ENCODE results near the gene NEURL1. TPM values are rescaled to one million over a fixed set of nuclear protein-coding genes. Genes with fewer than 3 reads are reported as not detected.

Gene NEURL1
- total RNA-seq, 1 donor from 2014 or later = 1.3 TPM

DNA sequence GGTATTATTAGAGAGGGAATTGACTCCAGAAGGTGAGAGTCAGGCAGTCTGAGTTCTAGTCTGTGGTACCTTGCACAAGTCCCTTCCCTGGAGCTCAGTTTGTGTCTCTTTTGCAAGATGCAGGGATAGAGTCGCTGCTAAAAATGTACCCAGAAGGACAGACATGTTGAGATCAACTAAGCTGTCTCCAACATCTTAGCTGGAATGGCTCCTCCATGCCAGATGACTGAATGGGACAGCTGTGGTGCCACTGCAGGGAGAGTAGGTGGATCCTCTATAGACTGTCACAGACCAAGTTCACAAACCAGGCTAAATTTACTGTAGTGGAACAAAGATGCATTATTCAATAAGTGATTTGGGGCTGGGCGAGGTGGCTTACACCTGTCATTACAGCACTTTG lies 120.1 kb downstream of the NEURL1 start:
- TF ChIP-seq, protein P1, sequence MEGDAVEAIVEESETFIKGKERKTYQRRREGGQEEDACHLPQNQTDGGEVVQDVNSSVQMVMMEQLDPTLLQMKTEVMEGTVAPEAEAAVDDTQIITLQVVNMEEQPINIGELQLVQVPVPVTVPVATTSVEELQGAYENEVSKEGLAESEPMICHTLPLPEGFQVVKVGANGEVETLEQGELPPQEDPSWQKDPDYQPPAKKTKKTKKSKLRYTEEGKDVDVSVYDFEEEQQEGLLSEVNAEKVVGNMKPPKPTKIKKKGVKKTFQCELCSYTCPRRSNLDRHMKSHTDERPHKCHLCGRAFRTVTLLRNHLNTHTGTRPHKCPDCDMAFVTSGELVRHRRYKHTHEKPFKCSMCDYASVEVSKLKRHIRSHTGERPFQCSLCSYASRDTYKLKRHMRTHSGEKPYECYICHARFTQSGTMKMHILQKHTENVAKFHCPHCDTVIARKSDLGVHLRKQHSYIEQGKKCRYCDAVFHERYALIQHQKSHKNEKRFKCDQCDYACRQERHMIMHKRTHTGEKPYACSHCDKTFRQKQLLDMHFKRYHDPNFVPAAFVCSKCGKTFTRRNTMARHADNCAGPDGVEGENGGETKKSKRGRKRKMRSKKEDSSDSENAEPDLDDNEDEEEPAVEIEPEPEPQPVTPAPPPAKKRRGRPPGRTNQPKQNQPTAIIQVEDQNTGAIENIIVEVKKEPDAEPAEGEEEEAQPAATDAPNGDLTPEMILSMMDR (conservative IDR thresholded peaks at IDR 0.05; ENCODE audit: low read depth, low read length) = no peak
- DNase-seq (ENCODE audit: low read depth) = no peak
- H3K4me3 ChIP-seq (ENCODE audit: low read depth, low read length) = no peak overlapping the region

DNA sequence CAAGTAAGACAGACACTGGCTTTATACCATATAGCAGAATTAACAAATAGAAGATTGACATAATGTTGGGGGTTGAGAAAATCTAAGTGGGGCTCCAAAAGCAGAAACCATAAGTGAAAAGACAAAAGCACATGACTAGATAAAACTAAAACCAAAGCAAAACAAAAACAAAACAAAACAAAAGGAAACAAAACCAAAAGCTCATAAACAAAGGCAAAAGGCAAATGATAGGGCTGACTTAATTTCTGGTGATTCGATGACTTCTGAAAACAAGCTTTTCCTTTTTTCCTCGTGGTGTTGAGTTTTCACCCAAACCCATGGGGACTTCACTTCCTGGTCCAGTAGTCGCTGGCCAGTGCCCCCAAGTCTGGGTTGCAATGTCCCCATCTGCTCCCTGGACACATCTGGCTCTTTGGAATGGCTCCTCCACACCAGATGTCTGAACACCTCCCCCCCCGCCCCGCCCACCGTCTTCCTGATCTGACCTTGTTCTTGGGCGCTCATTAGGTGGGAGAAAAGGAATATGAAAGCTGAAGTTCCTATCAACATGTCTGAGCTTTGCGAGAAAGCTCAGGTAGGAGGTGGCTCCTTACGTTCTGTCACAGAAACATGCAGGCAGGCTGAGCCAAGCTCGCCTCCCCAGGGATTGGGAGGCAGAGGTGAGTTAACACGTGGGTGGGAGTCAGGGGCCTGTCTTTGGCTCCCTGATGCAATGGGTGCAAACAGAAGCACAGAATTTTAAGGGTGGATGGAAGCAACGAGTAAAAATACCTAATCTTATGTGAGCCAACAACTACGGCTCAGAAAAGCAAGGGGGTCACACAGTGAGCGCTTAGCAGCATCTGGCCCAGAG lies 121.0 kb downstream of the NEURL1 start:
- no peak overlapping the region for H3K4me3 ChIP-seq (ENCODE audit: low read depth, low read length)
- TF ChIP-seq, protein P1 (conservative IDR thresholded peaks at IDR 0.05; ENCODE audit: low read depth, low read length) = no peak
- DNase-seq (ENCODE audit: low read depth) = no peak

DNA sequence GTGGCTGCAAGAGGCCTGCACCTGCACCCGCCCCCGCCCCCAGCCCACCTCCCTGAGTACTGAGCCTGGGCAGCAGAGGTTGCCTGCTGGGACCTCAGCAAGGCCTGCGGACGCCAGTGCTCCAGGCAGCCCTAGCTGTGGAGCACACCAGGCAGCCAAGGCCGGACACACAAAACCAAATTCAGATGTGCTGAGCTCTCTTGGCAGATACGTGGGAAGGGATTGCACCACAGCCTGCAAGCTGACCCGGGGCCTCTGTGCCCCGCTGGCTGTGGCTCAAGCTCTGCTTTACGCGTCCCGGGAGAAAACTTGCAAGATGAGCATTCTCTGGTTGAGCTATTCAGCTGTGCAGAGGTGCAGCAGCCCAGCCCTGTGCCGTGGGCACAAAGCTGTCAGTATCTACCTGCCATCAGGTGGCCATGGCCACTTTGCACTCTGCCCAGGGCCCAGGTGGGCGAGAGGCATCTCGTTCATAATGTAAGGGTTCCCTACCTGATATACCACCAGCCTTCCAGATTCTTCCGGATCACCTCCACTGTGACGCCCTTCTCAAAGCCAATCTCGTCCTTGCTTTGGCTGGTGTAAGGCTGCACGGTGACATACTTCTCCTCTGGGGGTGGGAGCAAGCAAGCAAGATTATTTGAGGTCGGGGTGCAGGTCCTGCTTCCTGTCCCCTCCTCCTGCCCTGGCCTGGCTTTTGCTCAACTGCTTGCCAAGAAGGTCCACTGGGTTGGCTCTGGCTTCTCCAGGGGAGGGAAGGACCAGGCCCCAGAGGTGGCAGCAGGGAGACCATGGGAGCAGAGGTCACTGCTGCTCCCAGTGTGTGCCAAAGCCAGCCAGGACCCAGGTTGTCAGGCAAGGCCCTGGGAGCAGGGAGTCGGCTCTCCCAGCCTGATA lies 123.4 kb downstream of the NEURL1 start:
- TF ChIP-seq, protein P1 (conservative IDR thresholded peaks at IDR 0.05; ENCODE audit: low read depth, low read length) = no peak
- no peak for DNase-seq (ENCODE audit: low read depth)
- H3K4me3 ChIP-seq (ENCODE audit: low read depth, low read length) = no peak overlapping the region

DNA sequence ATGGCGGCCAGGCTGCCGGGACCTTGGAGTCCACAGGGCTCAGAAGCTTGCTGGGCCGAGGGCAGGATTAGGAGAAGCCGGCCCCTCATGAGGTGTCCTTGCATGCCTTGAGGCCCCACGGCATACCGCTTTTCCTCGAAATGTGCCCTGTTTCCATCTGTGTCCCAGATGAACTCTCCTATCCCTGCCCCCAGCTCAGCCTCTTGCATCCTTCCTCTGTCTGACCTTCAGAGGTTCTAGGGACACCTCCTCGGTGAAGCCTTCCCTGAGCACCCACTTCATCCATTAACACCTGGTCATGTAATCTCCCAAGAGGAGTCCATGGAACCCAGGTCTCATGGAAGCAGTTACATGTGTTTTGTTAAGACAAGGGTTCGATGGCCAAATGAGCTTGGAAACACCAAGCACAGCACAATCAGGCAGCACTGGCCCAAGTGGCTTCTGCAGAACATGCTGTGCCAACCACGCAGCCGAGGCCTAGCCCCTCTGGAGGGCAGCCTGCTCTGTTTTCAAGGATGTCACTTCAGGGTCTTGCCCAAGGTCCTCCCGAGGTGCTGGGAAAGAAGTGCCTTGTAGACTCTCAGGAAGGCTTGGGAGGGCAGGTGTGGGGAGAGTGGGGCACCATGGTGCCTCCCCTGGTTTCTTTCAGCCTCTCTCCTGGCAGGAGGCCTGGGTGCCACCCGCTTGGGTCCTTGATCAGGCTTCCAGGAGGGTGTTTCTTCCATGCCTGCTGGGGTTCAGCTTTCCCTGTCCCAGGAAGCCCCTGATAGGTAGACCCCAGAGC lies 124.3 kb downstream of the NEURL1 start:
- DNase-seq (ENCODE audit: low read depth) = no peak
- TF ChIP-seq, protein P1 (conservative IDR thresholded peaks at IDR 0.05; ENCODE audit: low read depth, low read length) = no peak
- H3K4me3 ChIP-seq (ENCODE audit: low read depth, low read length) = no peak overlapping the region

DNA sequence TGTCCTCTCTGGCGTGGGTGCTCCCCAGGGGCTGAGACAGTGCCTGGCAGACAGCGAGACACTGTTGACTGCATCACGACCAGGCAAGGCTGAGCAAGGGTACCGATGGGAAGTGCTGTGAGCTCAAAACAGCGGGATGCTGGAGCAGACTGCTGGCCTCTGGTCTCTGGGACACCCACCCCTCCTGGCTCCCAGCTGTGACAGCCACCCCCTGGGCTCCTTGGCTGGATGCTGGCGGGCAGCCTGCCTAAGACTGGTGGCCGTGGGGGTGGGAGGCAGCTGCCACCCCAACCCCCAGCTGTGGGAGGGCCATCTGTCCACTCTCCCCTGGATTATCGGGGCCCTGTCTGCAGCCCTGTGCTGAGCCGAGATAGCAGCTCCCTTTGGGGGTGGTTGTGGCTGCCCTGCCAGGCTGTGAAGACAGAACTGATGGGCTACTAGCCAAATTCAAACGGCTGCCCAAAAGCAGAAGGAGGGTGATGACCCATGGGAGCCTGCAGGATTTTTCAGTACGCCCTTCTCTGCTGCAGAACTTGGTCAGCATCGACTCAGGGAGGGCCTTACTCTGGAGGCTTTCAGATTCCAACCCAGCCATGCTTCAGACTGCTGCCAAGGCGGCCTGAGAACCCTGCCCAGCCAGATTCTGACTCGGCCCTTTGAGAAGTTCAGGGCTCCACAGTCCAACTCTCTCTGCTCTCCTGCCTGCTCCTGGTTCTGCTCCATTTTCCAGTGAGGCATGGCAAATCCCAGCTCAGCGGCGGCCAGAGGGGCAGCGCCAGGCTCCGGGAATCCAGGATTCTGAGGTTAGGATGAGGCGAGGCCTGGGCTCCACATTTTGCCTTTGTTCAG lies 125.3 kb downstream of the NEURL1 start:
- H3K4me3 ChIP-seq (ENCODE audit: low read depth, low read length) = no peak overlapping the region
- TF ChIP-seq, protein P1 (conservative IDR thresholded peaks at IDR 0.05; ENCODE audit: low read depth, low read length) = no peak
- no peak for DNase-seq (ENCODE audit: low read depth)

Measured in epithelial cell of proximal tubule (primary cell).